Left lung (tissue), 10 donors: Measurements from ENCODE around the gene FAM20C. TPM values are rescaled to one million over a fixed set of nuclear protein-coding genes. Genes with fewer than 3 reads are reported as not detected.
"Not testable (repeated sequence)": the region's sequence is repeated elsewhere in the genome, so short reads cannot be mapped to it uniquely, and the experiment has no call there.

ENCODE experiments used
- ATAC-seq: fragments of 200-7000 bp; cut with Tn5 transposase; one replicate; pipeline ENCODE4 v1.9.1; 2020; ENCODE audit warnings: moderate library complexity
- DNase-seq, 4 donors: peaks; one replicate each; pipeline ENCODE4 v3.0.0-alpha.2; 2013 to 2020
- H3K27ac ChIP-seq, 2 donors: fragments of 200-600 bp; sonication (generic) in 1 of 2; one replicate each; pipeline versions ENCODE4 v1.5.0 to v1.8.0; 2020 to 2021
- H3K27me3 ChIP-seq, 2 donors: fragments of 200-600 bp; sonication (generic) in 1 of 2; one replicate each; pipeline versions ENCODE4 v1.5.0 to v1.8.0; 2020 to 2021
- H3K36me3 ChIP-seq, 2 donors: fragments of 200-600 bp; sonication (generic) in 1 of 2; one replicate each; pipeline versions ENCODE4 v1.5.0 to v1.8.0; 2020 to 2021
- H3K4me1 ChIP-seq, 2 donors: fragments of 200-600 bp; one replicate each; pipeline ENCODE4 v1.8.0; 2021
- H3K4me3 ChIP-seq, 2 donors: fragments of 200-600 bp; sonication (generic) in 1 of 2; one replicate each; pipeline versions ENCODE4 v1.5.0 to v1.8.0; 2020 to 2021; ENCODE audit warnings: mild to moderate bottlenecking in 1 of 2
- H3K9me3 ChIP-seq, 2 donors: fragments of 200-600 bp; sonication (generic) in 1 of 2; one replicate each; pipeline versions ENCODE4 v1.5.0 to v1.8.0; 2020 to 2021
- CTCF ChIP-seq, 2 donors: fragments of 200-600 bp; sonication (generic) in 1 of 2; IDR thresholded peaks; one replicate each; pipeline versions ENCODE4 v1.5.0 to v1.8.0; 2021; ENCODE audit warnings: antibody characterized with exemption in 2 of 2
- intact Hi-C, 2 donors: fragments of 100-400 bp; cut with DNase I; formaldehyde crosslinking; loops; one replicate each; pipeline versions ENCODE4 v1.11.2 to v1.14.2; 2022
- polyA plus RNA-seq, 6 donors: library from polyadenylated mRNA; unstranded; fragments of 120-200 nt; gene quantifications; one replicate each; pipeline ENCODE4 v1.2.1, GENCODE V29; 2013; ENCODE audit not compliant: insufficient read length in 6 of 6
- total RNA-seq, 2 donors: library from RNA; stranded (reverse); fragmentation: NEBNext Ultra II Directional; extraction: Animal tissue kit (Norgen Biotek cat#: 25700); gene quantifications; one replicate each; pipeline ENCODE4 v1.2.1, GENCODE V29; 2021
- donor health status: DM: no; HTN: yes; CAD: no.
- donor health status: DM: no; HTN: no; CAD: no.

The FAM20C gene
- total and polyA plus RNA-seq, 8 donors = 21.2 to 75.5 (median 31.8) TPM

GRCh38 chr7:262631-263311 lies 70.4 kb downstream of the FAM20C start:
- Histone ChIP-seq H3K36me3 (peaks cover 0 to 35% of the 10 kb centered on the region in 2 donors), H3K9me3 (peaks cover 0 to 17% of the 10 kb centered on the region in 2 donors)
- H3K27ac ChIP-seq, H3K4me1 ChIP-seq, ATAC-seq, H3K27me3 ChIP-seq, intact Hi-C loops, H3K4me3 ChIP-seq: not testable (repeated sequence)
- peak in 1 of 2 donors; percentile 48 for TF ChIP-seq CTCF (IDR thresholded peaks at IDR 0.05)
- DNase-seq = peak in 2 of 4 donors; percentile 28 to 85

GRCh38 chr7:263483-264351 lies 71.3 kb downstream of the FAM20C start:
- DNase-seq (peak in 2 of 4 donors; percentile 37 to 74), ATAC-seq (peak; percentile 29)
- H3K4me3 ChIP-seq, intact Hi-C loops, H3K27me3 ChIP-seq, H3K4me1 ChIP-seq: not testable (repeated sequence)
- H3K27ac ChIP-seq = peak overlapping the region in 1 of 2 donors; percentile 64
- H3K36me3 ChIP-seq = peaks cover 0 to 30% of the 10 kb centered on the region in 2 donors
- TF ChIP-seq CTCF (IDR thresholded peaks at IDR 0.05) = peak; percentile 32 to 54
- H3K9me3 ChIP-seq = peaks cover 0 to 17% of the 10 kb centered on the region in 2 donors

GRCh38 chr7:264541-265191 lies 72.3 kb downstream of the FAM20C start:
- TF ChIP-seq CTCF (IDR thresholded peaks at IDR 0.05) = no peak
- peaks cover 0 to 17% of the 10 kb centered on the region in 2 donors for H3K9me3 ChIP-seq
- peaks cover 0 to 20% of the 10 kb centered on the region in 2 donors for H3K36me3 ChIP-seq
- H3K27me3 ChIP-seq = no peaks in the 10 kb centered on the region
- intact Hi-C loops = no loop called here
- H3K4me3 ChIP-seq = no peak overlapping the region
- H3K4me1 ChIP-seq = no peaks in the 10 kb centered on the region
- ATAC-seq = peak; percentile 79
- H3K27ac ChIP-seq = peak overlapping the region in 1 of 2 donors; percentile 64
- DNase-seq = peak in 3 of 4 donors; percentile 41 to 74 (median 59)

- peaks cover 0 to 17% of the 10 kb centered on the region in 2 donors for H3K9me3 ChIP-seq
- ATAC-seq (no peak), DNase-seq (no peak)
- TF ChIP-seq CTCF (IDR thresholded peaks at IDR 0.05) = no peak
- H3K27ac ChIP-seq = no peak overlapping the region
- peaks cover 0 to 13% of the 10 kb centered on the region in 2 donors for H3K36me3 ChIP-seq
- no peak overlapping the region for H3K4me3 ChIP-seq
- H3K4me1 ChIP-seq = no peaks in the 10 kb centered on the region
- intact Hi-C loops = no loop called here
- H3K27me3 ChIP-seq = no peaks in the 10 kb centered on the region
Observed at GRCh38 chr7:265192-265997, 73.0 kb downstream of the FAM20C start.
